Caco-2 (cell line): ENCODE results near the gene CCND2. TPM values are rescaled to one million over a fixed set of nuclear protein-coding genes. Genes with fewer than 3 reads are reported as not detected.

Source experiments
- BruUV-seq: library from RNA; stranded (reverse); fragments of 400-500 nt; replicated peaks from 2 replicates; lab custom pipeline; 2021; lab: Mats Ljungman, UMichigan
- CTCF ChIA-PET: fragments of 300-600 bp; sonication (Branson Sonifier 250); formaldehyde crosslinking; loops from one replicate; lab custom pipeline; 2022; ENCODE audit warnings: antibody characterized with exemption; lab: Charles Lee
- POLR2A ChIA-PET: fragments of 300-600 bp; sonication (Branson Sonifier 250); formaldehyde crosslinking; loops from one replicate; lab custom pipeline; 2022; ENCODE audit warnings: antibody characterized with exemption; lab: Charles Lee
- DNase-seq, 2 experiments: peaks; one replicate each; pipeline versions ENCODE4 v3.0.0 to v3.0.0-alpha.2; 2020 to 2022
- H3K27me3 ChIP-seq: replicated peaks from 2 replicates; pipeline ENCODE4 v1.6.0; 2011; ENCODE audit warnings: low read length; ENCODE audit not compliant: control insufficient read depth, insufficient read depth
- H3K36me3 ChIP-seq: 2 replicates; pipeline ENCODE4 v1.5.1; 2011; ENCODE audit warnings: low read length; ENCODE audit not compliant: control insufficient read depth, insufficient read depth
- H3K4me1 ChIP-seq: fragments of 250-450 bp; sonication (Bioruptor Pico); 2 replicates; pipeline ENCODE4 v1.5.1; 2020; ENCODE audit warnings: mild to moderate bottlenecking
- H3K4me3 ChIP-seq: 2 replicates; pipeline ENCODE4 v1.5.1; 2011; ENCODE audit warnings: low read depth, mild to moderate bottlenecking, control low read depth, low read length
- H3K9me3 ChIP-seq: fragments of 250-450 bp; sonication (Bioruptor Pico); 2 replicates; pipeline ENCODE4 v1.5.1; 2020; ENCODE audit warnings: mild to moderate bottlenecking, moderate library complexity
- H3K27ac Mint-ChIP-seq: one replicate; pipeline ENCODE4 v1.8.0; 2022; ENCODE audit warnings: mixed read lengths; ENCODE audit not compliant: unreplicated experiment
- H3K27me3 Mint-ChIP-seq: one replicate; pipeline ENCODE4 v1.8.0; 2022; ENCODE audit warnings: mixed read lengths; ENCODE audit not compliant: insufficient read depth, unreplicated experiment
- H3K36me3 Mint-ChIP-seq: one replicate; pipeline ENCODE4 v1.8.0; 2022; ENCODE audit warnings: mild to moderate bottlenecking, mixed read lengths; ENCODE audit not compliant: insufficient read depth, unreplicated experiment
- H3K4me1 Mint-ChIP-seq: one replicate; pipeline ENCODE4 v1.8.0; 2022; ENCODE audit warnings: low read depth, mixed read lengths; ENCODE audit not compliant: unreplicated experiment
- H3K4me3 Mint-ChIP-seq: one replicate; pipeline ENCODE4 v1.8.0; 2022; ENCODE audit warnings: mild to moderate bottlenecking, moderate library complexity, mixed read lengths; ENCODE audit not compliant: unreplicated experiment
- H3K9me3 Mint-ChIP-seq: one replicate; pipeline ENCODE4 v1.8.0; 2022; ENCODE audit warnings: mixed read lengths; ENCODE audit not compliant: unreplicated experiment
- CTCF ChIP-seq, 2 experiments: fragments of 200-600 bp in 1 of 2; IDR thresholded peaks; 1 replicate in 1 of 2; 2 replicates in 1 of 2; pipeline versions ENCODE4 v1.5.1 to v1.8.0; 2011 to 2022; ENCODE audit warnings: antibody characterized with exemption in 1 of 2, control low read depth in 1 of 2, inconsistent platforms in 1 of 2, low read depth in 1 of 2, low read length in 1 of 2, mild to moderate bottlenecking in 1 of 2, moderate library complexity in 1 of 2; ENCODE audit not compliant: insufficient read depth in 1 of 2, severe bottlenecking in 1 of 2, unreplicated experiment in 1 of 2
- intact Hi-C: fragments of 100-400 bp; cut with micrococcal nuclease; formaldehyde crosslinking; loops from one replicate; pipeline ENCODE4 v1.10.0; 2022; ENCODE audit not compliant: unreplicated experiment
- total RNA-seq: library from RNA; stranded (reverse); gene quantifications from 2 replicates; pipeline ENCODE4 v1.2.3, GENCODE V29; 2022

The CCND2 gene
- total RNA-seq, 1 experiment from 2014 or later = 145 TPM

DNA sequence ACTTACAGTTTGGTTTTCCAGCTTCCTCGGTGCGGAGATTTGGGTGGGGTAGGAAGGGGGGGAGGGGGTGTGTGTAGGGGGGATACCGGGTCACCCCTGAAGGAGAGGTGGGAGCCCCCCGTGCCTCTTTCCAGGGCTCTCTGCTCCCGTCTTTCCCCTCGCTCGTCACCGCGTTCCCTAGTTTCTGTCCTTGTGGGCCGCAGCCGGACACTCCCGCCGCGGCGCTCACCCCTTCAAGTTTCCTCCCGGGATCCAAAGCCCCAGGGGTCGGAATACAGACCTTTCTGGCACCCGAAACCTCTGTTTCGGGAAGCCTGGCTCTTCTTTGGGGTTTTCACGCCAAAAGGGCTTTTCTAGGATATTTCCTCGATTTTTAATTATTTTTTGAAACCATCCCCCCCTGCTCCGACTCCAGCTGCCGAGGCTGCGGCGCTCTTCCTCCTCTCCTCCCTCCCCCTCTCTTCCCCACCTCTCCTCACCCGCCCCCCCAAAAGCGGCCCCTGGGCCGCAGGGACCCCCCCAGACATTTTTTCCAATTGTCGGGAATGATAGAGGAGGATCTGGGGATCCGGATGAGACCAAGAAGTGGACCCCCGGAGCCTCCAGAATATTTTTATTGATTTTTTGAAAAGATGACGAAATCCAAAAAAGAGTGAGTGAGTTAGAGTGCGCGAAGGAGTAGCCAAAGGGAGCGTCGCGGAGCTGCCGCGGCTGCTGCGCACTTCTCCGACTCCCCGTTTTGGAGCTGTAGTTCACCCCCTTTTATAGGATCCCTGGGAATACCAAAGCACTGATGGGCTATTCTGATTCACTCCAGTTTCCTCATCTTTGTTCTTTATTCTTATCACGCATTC lies 1.7 kb downstream of the CCND2 start:
- H3K36me3 Mint-ChIP-seq = peaks cover 65% of the 10 kb centered on the region

DNA sequence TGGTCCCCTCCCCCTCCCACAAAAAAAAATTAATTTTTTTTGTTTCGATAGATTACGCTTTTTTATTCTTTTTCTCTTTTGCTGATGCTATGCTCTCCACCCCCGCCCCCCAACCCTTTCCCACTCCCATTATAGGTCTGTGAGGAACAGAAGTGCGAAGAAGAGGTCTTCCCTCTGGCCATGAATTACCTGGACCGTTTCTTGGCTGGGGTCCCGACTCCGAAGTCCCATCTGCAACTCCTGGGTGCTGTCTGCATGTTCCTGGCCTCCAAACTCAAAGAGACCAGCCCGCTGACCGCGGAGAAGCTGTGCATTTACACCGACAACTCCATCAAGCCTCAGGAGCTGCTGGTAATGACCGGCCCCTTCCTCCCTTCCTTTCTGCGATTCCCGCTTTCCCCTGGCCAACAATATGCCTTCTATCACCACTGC lies 2.3 kb downstream of the CCND2 start:
- peak overlapping the region; percentile 98 for H3K4me3 Mint-ChIP-seq
- peaks cover 13% of the 10 kb centered on the region for H3K27me3 ChIP-seq
- no peak for DNase-seq
- peaks cover 52% of the 10 kb centered on the region for H3K4me1 ChIP-seq
- no peak for TF ChIP-seq CTCF (IDR thresholded peaks at IDR 0.05; ENCODE audit: insufficient read depth in 1 of 2, low read depth in 1 of 2, low read length in 1 of 2, severe bottlenecking in 1 of 2, unreplicated experiment in 1 of 2)
- no peaks in the 10 kb centered on the region for H3K9me3 Mint-ChIP-seq
- peak overlapping the region; percentile 94 for H3K27ac Mint-ChIP-seq
- ChIA-PET CTCF (interaction anchor here (0.6 to 3.9 kb wide), 7 partner anchors 42 to 976 kb away, joined by 3 to 93 read pairs (median 9); no protein-coding TSS in a partner anchor), POLR2A (interaction anchor here (1.2 kb wide), 1 partner anchor 403 kb away, joined by 3 read pairs; the partner anchor contains the start of gene PARP11)
- peaks cover 52% of the 10 kb centered on the region for H3K4me1 Mint-ChIP-seq
- H3K4me3 ChIP-seq = no peak overlapping the region
- peaks cover 71% of the 10 kb centered on the region for H3K36me3 Mint-ChIP-seq
- no TSS peak for BruUV-seq
- H3K36me3 ChIP-seq = no peaks in the 10 kb centered on the region
- no peaks in the 10 kb centered on the region for H3K9me3 ChIP-seq
- H3K27me3 Mint-ChIP-seq = peaks cover 24% of the 10 kb centered on the region
- intact Hi-C loops = no loop called here

More for the DNA sequence above, 1.7 kb downstream of the CCND2 start:
- Mint-ChIP-seq H3K27ac (peak overlapping the region; percentile 94), H3K27me3 (peaks cover 29% of the 10 kb centered on the region), H3K4me3 (peak overlapping the region; percentile 98), H3K9me3 (no peaks in the 10 kb centered on the region), H3K4me1 (peaks cover 51% of the 10 kb centered on the region)
- H3K4me1 ChIP-seq = peaks cover 54% of the 10 kb centered on the region
- DNase-seq = no peak
- no TSS peak for BruUV-seq
- peak overlapping the region; percentile 48 for H3K4me3 ChIP-seq
- no peak for TF ChIP-seq CTCF (IDR thresholded peaks at IDR 0.05; ENCODE audit: insufficient read depth in 1 of 2, low read depth in 1 of 2, low read length in 1 of 2, severe bottlenecking in 1 of 2, unreplicated experiment in 1 of 2)
- peaks cover 16% of the 10 kb centered on the region for H3K27me3 ChIP-seq
- POLR2A ChIA-PET = interaction anchor here (1.2 kb wide), 1 partner anchor 402 kb away, joined by 3 read pairs; the partner anchor contains the start of gene PARP11
- no peaks in the 10 kb centered on the region for H3K36me3 ChIP-seq
- intact Hi-C loops = no loop called here
- no peaks in the 10 kb centered on the region for H3K9me3 ChIP-seq
- CTCF ChIA-PET = interaction anchor here (0.6 to 3.9 kb wide), 6 partner anchors 169 to 499 kb away, joined by 3 to 93 read pairs (median 32); no protein-coding TSS in a partner anchor

DNA sequence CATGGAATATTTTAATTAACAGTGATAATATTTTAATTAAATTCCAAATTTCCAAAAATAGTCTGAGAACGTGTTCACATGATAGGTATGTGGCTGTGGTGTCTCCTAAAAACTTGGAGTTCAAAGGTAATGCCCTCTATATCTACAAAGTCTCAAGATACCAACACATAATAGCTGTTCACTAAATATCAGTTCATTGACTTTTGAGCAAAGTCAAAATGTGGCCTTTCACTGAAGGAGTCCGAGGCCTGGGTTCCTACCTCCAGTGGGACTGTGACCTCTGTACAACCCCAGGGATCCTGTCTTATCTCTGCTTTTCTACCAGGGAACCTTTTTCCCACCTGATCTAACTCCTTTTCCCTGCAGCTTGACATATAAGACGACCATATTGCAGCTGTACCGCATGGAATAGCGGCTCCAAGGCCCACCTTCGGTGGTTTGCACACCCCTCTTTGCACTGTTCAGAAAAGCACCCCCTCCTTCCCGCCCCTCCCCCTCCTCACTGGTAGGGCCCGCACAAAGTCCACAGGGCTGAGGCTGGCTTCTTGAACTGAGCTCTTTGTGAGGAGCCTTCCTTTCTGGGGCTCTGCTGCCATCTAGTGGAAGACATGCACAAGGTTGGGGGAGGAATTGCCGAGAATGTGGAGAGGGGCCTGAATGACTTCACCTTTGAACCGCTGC lies 3.1 kb downstream of the CCND2 start:
- H3K9me3 ChIP-seq = no peaks in the 10 kb centered on the region
- intact Hi-C loops = loop anchor here (1.0 kb wide), 5 partner anchors 169 to 391 kb away; no protein-coding TSS in a partner anchor
- H3K4me1 Mint-ChIP-seq = peaks cover 52% of the 10 kb centered on the region
- H3K36me3 Mint-ChIP-seq = peaks cover 71% of the 10 kb centered on the region
- H3K27me3 ChIP-seq = peaks cover 13% of the 10 kb centered on the region
- H3K27ac Mint-ChIP-seq = peak overlapping the region; percentile 94
- ChIA-PET POLR2A (interaction anchor here (0.5 to 1.6 kb wide), 6 partner anchors 169 to 602 kb away, joined by 3 to 6 read pairs (median 4); partner anchors contain the start of gene PARP11), CTCF (interaction anchor here (0.6 to 3.9 kb wide), 64 partner anchors 9 to 1235 kb away, joined by 3 to 93 read pairs (median 5); partner anchors contain the start of genes AKAP3, NDUFA9 and PARP11)
- H3K4me3 ChIP-seq = no peak overlapping the region
- BruUV-seq = no TSS peak
- peak overlapping the region; percentile 98 for H3K4me3 Mint-ChIP-seq
- H3K27me3 Mint-ChIP-seq = peaks cover 24% of the 10 kb centered on the region
- DNase-seq = peak; percentile 94 to 95
- peaks cover 46% of the 10 kb centered on the region for H3K4me1 ChIP-seq
- H3K36me3 ChIP-seq = no peaks in the 10 kb centered on the region
- no peaks in the 10 kb centered on the region for H3K9me3 Mint-ChIP-seq
- peak; percentile 97 to 98 for TF ChIP-seq CTCF (IDR thresholded peaks at IDR 0.05; ENCODE audit: insufficient read depth in 1 of 2, low read depth in 1 of 2, low read length in 1 of 2, severe bottlenecking in 1 of 2, unreplicated experiment in 1 of 2)
